ENCODE results near the gene MATCAP1.

DNA sequence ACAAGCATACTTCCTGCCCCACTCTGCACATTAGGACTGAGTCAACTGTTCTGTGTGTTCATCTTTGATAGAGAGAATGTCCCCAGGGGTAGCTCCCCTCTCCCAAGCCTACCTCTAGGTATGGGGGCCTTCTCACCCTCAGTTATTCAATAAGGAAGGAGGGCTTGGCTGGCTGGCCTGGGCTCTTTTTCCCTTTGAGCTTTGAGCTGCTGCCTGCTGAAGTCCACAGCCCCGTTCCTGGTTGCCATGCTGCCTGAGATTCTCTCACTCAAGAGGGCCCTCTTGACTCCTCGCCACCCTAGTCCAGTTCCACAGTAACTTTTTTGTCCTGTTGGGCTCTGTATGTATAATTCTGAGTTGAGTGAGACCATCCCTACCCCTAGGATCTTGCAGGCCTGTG lies 38.0 kb downstream of the MATCAP1 start:
- TF ChIP-seq EP300 (IDR thresholded peaks at IDR 0.05) (no peak), CTCF (IDR thresholded peaks at IDR 0.05) (no peak), POLR2A (IDR thresholded peaks at IDR 0.05) (no peak)
